ENCODE measurements around the gene TSHR.

TSHR gene

DNA sequence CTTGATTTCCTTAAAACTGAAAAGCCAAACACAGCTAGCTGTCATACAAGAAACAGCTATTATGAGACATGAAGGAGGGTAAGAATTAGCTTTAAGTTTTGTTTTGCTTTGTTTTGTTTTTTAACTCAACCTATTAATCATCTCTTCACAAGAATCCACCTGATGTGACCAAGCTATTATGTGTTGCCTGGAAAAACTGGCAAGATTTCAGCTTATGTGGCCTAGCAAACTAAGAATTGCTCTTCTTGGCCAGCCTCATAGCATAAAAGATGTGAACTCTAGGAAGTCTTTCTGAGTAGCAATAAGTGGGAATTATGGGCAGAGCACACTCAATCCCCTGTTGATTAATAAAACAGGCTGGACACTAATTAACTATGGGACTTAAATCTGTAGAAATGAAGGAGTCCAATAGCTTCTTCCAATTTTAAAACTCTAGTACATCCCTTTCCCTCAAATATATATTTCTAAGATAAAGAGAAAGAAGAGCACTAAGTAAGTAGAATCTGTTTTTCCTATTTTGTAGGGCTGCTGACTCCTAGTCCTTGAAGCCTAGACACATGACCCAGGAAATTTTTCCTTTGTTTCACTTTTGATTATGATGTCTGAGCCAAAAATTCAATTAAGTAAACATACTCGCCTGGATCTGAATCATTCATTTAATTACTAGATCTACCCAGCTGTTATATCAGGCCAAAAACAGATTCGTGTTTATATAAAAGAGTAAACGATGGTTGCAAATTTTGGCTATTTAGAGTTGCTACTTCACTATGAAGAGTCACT, 189.6 kb downstream of the TSHR start:
- DNase-seq: peak; percentile 79

DNA sequence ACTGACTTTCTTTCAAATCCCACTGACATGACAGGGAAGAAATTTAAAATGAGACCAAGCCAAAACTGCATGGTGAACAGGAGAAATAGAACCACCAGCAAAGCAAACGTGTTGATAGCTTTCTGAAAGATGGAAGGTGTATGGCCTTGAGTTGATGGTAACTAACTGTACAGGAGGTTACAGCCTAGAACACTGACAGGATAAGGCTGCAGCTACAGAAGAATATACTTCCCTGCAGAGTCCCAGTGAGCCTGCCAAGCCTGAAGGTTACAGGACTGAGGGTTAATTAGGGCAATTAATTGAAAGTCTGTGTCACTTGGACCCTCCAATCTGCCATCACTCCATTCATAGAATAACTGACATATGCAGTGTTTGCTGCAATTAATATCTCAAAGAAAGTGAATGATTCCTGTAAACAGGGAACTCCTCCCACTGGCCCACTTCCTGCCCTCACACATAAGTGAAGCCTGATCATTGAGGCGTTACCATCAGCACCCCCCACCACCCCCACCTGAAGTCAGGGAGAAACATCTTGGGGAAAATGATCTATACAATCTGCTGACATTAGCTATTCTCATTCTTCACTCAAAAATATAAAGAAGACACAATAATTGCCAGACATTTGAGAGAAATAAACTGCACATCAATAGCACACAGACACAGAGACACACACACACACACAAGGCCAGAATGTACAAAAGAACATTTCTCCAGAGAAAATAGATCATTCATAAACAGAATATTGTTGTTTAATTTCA, 191.9 kb downstream of the TSHR start:
- DNase-seq: peak; percentile 93

DNA sequence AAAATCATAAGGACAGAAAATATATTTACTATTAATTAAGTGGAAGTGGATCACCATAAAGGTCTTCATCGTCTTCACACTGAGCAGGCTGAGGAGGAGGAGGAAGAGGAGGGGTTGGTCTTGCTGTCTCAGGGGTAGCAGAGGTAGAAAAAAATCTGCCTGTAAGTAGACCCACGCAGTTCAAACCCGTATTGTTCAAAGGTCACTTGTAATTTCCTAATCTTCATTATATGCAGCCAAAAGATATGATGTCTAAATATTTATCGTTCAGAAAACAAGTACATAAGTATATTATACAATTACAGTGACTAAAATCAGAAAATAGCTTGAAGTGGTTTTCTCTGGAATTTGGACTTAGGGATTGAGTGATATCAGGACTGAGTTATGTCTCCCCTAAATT, 193.2 kb downstream of the TSHR start:
- DNase-seq: no peak

DNA sequence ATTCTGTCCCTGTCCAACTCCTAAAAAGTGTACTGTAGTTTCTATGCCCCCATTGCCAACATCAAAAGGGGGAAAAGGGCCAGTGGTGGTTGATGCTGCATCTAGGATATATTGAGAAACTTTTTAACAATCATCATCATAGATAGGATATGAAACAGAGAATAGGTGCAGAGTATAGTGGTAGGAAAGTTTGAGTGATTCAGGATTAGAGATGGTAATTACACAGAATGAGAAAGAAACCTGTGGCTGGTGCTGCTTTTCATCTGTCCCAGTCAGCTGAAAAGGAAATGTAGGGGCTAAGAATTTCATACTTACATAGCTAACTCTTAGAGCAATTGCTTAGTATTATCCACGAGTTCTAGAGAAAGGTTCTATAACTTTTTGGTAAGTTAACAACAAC, 197.8 kb downstream of the TSHR start:
- DNase-seq: no peak

DNA sequence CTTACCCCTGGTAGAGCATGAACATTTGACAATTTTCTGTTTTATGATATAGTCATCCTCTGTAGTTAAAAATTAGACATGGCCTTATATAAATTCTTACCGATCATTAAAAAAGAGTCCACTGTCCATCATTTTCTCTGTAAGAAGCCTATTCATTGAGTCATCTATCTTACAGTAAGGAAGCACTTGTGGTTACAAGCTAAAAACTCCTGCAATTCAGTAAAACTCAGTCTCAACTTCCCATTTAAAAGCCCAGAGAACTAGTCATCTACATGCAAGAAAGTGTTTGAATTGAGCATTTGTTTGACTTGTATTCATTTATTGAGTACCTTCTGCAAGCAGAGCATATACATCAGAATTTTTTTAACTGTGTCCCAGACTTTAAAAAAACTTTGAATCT, 202.0 kb downstream of the TSHR start:
- DNase-seq: no peak

DNA sequence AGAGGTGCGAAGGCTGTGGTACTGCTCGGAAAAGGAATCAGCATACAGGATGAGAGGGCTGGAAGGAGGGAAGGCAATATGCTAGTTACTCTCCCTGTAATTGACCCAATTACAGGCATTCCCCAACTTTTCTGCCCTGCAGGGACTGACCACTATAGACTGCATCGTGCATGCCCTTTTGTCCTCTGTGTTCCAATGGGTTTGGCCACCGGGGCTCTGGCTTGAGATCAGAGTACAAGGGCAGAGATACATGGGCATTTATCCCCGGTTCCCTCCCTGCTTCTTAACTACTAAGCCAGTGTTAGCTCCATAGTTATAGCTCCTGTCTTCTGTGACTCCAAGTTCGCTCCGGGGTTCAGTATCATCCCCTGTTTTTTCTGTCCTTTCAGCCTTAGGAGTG, 205.7 kb downstream of the TSHR start:
- no peak for DNase-seq

DNA sequence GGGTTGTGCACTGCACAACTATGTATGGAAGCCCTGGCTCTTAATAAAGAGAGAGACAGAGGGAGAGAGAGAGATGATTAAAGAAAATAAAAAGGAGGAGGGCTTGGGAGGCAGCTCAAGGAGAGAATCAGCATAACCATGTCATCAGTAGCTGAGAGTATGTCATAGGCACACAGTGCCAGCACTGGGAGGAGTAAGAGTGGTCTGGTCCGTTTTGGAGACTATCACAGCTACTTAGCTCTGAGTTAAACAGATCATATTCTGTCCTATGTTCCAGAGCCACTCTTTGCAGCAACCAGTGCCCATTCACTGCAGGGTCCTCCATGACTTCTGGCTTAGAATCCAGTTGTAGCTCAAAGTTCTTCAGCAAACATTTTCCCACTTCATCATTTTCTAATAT, 206.3 kb downstream of the TSHR start:
- DNase-seq: no peak

DNA sequence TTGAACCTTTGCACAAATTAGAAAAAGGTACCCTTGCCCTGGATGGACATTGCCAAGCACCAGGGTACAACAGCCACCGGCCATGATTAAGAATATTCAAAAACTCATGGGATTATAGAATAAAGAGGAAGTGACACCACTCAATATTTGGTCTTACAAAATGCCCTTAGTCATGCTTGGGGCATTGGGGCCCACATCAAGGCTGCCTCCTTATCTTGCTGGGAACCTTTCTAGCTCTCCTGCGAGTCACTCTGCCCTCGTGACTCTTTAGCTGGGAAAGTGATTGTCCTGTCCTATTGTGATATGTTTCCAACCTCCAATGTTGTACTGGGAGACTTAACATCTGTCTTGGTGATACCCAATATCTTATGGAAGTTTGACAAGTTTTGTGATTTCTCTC, 207.5 kb downstream of the TSHR start:
- no peak for DNase-seq

DNA sequence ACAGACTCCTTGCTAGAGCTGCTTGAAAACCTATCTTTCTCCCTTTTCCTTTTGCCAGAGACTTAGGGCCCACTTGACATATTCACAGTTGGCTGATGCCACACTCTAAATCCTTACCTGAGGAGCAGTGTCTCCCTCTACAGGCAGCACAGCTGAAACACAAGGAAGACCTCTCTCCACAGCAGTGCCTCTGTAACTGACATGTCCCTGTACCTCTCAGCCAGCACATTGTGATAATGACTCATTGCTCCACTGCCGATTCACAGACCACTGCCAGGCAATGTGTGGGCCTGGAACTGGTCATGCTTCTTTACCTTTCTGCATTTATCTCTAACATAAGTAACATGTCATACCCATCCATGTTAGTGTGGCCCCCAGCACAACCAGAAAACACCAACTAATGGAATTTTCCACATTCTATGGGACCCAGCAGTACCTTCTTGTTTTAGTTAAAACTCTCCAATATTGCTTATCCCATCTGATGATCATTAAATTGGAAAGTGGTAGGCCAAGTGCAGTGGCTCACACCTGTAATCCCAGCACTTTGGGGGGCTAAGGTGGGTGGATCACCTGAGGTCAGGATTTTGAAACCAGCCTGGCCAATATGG, 208.8 kb downstream of the TSHR start:
- peak; percentile 98 for DNase-seq

DNA sequence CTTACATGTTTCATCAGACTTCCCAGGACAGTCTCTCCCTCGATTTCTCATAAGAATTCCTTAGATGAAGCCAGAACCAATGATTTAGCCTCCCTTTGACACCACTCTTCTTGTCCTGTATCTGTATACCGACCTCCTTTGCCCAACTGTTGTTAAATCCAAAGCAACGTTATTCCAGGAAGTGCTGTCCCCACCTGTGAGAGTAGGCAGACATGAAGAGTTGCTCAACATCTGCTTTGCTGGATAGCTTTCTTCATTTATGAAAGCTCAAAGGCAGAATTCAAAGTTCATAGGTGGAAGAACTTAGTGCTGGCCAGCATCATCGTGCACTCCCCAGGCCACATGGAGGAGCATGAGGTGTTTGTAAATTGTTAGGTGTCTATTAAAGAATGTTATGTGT, 209.8 kb downstream of the TSHR start:
- DNase-seq: no peak

DNA sequence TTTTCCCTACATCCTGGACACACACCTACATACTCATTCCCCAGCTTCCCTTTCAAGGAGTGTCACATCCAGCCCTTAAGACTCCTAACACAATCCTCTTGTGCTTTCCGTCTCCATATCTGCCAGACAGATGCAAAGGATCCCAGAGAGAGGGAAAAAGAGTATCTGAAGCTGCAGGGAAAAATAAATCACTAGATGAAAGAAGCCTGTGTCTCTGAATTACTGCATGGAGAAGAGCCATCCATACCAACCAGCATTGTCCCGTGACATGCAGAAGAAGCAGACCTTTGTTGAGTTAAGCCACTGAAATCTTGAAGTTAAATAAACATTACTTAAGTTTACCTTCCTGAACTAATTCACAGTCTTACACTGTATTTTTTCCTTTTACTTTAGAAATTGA, 210.7 kb downstream of the TSHR start:
- DNase-seq: no peak

DNA sequence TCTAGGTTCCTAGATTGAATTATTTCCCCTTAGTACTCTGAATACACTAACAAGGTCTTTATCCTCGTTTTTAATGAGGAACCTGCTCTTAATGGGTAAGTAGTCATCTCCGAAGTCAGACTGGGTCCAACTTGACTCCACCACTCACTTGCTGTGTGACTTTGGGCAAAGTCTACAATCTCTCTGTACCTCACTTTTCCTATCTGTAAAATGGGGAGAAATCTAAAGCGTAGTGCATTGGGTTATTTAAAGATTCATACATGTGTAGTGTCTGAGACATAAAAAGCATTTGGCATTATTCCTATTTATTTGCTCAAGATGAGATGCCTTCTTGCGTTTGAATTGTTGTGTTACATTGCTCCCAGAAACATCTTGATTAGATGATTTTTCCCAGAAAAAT, 213.8 kb downstream of the TSHR start:
- DNase-seq: no peak

DNA sequence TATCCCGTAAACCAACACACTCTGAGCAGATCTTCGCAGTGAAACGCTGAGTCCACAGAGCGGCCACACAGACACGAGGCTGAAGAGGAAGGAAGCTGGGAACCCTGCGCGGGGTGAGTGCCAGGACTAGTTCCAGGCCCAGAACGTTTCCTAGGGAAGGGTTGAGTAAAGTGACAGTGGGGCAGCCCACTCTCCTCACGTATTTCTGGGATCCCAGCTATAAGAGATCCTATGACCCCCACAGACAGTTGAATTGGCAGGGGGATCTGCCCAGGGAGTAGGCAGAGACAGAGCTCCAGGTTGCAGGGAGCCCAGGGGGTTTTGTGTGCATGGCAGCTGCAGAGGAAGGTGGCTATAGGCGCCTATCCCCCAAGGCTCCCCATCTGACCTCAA, 214.3 kb downstream of the TSHR start:
- peak; percentile 54 for DNase-seq

DNA sequence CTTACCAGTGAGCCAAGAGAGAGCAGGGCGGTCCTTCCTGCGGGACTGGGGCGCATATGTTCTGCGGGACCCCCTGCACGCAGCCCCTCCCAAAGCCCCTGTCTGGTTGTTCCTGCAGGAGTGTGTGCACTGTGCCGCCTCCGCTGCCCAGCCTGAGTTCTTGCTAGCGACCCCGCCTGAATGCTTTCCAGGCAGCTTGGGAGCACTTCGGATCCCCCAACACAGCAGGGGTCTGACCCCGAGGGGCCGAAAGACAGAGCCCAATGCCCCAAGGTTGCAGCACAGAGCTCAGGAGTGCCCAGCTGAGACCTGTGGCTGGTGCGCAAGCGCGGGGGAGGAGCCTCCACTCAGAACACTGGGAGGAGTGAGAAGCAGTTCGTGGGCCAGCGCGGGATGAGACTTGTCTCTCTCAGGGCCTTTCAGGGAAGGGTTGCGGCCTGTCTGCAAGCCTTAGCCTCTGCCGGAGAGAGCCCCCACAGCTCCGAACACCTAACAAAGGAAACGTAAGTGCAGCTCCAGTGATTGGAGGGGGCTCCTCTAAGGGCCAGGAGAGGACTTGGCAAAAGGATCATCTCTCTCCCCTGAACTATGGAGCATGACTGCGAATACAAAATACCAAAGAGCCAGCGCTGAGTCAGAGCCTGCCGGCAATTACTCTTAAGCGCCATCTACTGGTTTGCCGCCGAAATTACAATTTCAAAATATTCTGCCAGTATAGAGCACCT, 214.8 kb downstream of the TSHR start:
- DNase-seq: peak; percentile 99

DNA sequence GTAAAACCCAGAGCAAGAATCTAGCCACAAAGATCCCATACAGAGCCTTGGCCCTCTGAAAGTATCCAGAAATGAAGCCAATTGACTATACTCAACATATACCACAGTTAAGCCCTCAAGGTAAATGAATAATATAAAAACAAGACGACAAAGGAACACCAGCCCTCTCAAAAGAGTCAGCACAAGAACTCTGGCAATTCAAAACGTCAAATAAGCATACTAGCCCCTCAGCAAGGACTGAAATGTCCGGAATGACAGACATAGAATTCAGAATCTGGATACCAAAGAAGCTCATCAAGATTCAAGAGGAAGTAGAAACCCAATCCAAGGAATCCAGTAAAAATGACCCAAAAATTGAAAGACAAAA, 215.4 kb downstream of the TSHR start:
- no peak for DNase-seq

DNA sequence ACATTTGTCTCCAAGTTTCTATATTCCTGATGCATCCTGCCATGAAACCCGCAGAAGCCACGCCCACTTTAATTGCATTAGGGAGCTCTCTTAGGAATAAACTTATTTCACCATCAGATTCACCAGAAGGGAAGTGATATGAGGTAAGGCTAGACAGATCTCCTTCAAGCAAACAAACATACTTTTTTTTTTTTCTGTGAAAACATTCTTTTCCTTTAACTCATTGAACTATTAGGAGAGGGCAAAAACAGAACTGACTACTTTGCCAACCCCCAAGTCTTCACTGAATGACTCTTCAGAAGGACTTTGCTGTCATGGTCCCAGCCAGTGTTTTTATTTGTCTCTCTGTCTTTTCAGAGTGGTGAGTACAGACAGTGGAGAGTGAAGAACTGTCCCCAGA, 216.9 kb downstream of the TSHR start:
- DNase-seq: no peak

DNA sequence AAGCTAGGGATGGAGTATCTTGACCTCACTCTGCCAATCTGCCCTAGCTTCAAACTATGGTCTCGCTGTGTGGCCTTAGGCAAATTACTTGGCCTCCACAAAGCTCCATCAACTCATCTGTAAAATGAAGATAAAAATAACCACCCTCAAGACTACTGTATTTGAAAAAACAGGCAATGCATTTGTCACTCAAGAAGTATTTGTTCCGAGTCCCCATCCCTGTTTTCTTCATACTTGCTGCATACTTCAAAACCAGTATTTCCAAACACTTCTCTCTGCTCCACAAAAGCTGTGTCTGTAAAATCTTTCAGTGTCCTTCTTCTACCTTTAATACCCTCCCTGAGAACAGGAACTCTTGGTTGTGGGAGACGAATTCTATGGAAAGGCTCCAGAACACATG, 217.5 kb downstream of the TSHR start:
- no peak for DNase-seq

DNA sequence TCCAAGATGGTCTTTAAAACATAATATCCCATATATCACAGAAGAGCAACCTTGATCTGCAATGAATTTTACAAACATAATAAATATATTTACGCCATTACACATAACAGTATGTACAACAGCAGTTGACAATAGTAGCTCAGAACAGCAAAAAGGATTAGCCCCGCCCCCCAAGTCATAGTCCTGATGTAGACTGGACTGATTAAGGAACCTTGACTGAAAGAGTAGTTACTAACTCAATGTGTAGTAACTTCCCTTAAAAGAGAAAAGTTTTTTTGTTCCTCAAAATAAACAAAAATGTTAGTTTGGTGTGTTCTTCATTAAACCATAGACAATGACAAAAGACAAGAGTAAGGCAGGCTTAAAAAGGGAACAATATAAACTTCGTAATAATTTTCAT, 220.8 kb downstream of the TSHR start:
- DNase-seq: no peak

DNA sequence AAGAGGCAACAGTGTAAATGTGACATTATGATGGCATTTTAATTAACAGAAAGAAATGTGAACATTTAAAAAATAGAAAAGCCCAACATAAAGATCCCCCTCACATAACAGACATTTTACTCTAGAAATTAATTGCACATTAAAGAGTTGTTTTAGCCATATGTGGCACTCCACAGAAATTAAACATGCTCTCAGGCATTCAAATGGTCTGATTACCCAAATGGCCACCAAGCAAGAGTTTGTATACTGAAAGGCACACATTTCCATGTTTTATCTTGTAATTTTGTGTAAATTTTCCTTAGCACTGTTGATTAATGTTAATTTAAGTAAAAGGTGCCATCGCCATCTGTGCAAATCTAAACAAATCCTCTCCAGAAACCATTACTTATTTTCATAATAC, 221.8 kb downstream of the TSHR start:
- no peak for DNase-seq

DNA sequence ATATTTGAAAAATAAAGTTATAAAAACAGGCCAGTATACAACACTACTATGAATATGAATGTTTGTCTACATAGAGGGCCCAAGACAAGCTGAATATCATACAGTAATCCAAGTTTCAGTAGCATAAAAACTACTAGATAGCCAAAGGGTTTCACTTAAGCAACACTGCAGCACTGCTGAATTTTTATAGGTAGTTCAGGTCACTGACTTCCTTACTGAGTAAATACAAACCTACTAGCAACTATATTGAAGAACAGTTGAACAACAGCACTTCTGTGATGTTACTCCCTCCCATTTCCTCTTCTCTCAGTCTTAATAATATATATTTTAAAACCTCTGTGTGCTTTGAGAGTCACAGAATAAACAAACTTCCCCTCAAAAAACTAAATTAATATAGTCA, 222.6 kb downstream of the TSHR start:
- no peak for DNase-seq

DNA sequence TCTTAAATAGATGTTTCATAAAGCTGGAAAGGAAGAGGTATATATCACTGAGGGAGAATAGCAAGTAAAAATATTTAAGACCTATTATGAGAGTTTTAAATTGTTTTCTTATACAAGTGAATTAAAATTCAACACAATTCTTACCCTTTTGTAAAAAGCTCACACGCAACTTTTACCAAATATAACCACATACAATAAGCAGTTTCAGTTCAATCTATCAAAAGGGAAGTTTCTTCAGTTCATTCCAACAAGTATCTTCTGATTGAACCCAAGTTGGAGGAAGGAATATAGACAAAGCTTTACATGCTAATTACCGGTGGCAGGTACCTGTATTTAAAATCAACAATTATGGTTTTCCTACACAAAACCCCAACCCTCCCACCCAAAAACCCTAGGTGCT, 224.2 kb downstream of the TSHR start:
- no peak for DNase-seq

DNA sequence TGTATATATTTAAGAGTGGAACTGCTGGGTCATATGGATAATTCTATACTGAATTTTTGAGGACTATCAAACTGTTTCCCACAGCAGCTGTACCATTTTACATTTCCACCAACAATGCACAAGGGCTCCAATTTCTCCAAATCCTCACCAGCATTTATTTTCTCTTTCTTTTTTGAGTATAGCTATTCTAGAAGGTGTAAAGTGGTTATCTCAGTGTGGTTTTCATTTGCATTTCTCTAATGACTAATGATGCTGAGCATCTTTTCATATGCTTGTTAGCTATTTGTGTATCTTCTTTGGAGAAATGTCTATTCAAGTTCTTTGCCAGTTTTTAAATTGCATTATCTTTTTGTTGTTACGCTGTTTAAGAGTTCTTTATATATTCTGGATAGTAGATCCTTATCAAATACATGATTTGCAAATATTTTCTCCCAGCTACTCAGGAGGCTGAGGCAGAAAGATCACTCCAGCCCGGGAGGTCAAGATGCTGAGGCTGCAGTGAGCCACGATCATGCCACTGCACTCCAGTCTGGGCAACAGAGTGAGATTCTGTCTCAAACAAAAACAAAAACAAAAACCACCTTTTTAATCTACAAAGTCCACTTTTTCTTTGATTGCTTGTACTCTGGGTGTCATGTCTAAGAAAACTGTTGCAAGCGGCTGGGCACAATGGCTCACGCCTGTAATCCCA, 232.6 kb downstream of the TSHR start:
- DNase-seq: no peak

DNA sequence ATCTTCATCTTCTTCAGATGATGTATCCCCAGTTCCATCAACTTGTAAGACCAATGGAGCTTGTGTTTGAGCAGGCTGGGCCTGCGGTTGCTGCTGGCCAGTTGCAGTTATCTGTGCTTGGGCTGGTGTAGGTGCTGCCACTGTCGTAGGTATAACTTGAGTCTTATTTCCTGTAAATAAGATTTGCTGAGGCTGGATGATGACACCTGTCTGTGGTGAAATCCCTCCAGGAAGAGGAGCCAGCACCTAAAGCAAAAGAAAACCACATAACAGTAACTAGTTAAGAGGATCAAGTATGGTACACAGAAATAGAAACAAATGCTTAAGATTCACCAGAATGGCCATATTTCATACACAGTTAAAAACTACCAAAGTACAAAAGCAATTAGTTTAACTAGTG, 237.2 kb downstream of the TSHR start:
- DNase-seq: no peak

Measured in NCI-H1694 treated with DMSO at 0.1 percent for 48 hours (cell line).